Measurements from ENCODE around the gene NHEJ1.
A peak's percentile ranks its signal among the peaks of the same experiment; 100 is the strongest.

NHEJ1 gene

DNA sequence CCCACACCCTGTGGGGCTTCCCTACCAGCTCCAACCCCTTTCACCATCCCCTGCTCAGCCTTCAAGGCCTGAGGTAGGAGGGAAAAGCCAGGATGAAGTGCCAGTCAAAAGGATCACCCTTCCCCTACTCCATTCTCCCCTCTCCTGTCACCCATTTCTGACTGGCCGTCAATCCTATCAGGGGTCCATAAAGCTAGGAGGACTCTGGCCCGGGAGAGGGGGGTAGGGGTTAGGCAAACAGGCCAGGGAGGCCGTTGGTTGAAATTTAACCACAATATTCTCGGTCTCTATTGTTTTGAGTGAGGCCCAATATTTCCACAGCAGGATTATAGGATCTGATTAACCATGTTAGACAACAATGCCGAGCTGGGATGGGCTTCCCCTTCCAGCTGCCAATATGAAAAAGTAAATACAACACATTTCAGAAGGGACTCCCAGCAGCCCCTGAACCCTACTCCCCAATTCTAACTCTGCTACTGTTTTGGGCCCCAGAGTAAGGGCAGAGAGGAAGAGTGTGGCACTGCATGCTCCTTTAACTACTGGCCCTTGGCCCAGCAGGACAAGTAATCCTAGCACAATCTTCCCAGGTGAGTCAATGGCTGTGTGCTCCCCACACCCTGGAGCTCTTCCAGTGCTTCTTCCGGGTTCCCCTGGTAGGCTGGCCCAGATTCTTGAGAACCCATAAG is 89.3 kb downstream of the NHEJ1 start:
- Histone ChIP-seq H3K27me3 (ENCODE audit: insufficient read depth, low read length) (no peaks in the 10 kb centered on the region), H3K9me3 (ENCODE audit: insufficient read depth, low read depth, low read length) (no peaks in the 10 kb centered on the region), H3K14ac (ENCODE audit: low read length) (no peak overlapping the region), H4K91ac (ENCODE audit: low read depth, low read length) (no peak overlapping the region), H2AFZ (ENCODE audit: insufficient read depth, low read length, poor library complexity) (no peak overlapping the region), H3K27ac (ENCODE audit: low read depth, low read length) (no peak overlapping the region), H3K4ac (ENCODE audit: low read depth, low read length) (no peak overlapping the region), H2BK12ac (ENCODE audit: low read length) (no peak overlapping the region), H3K18ac (ENCODE audit: low read length) (no peak overlapping the region), H2AK5ac (ENCODE audit: low read length) (no peak overlapping the region), H4K12ac (ENCODE audit: low read depth, low read length) (no peak overlapping the region), H3K23ac (ENCODE audit: low read length) (no peak overlapping the region), H3K36me3 (ENCODE audit: control insufficient read depth in 1 of 2, insufficient read depth in 2 of 2, low read length in 2 of 2) (no peaks in the 10 kb centered on the region), H3K9ac (ENCODE audit: low read length) (no peak overlapping the region), H3K4me2 (ENCODE audit: low read length) (no peak overlapping the region), H3K4me1 (ENCODE audit: control insufficient read depth in 1 of 2, insufficient read depth in 2 of 2, low read length in 2 of 2) (no peaks in the 10 kb centered on the region), H3K79me2 (ENCODE audit: control insufficient read depth, insufficient read depth, low read length, poor library complexity) (no peaks in the 10 kb centered on the region), H2BK120ac (ENCODE audit: insufficient read depth, low read length, poor library complexity) (no peak overlapping the region), H2BK5ac (ENCODE audit: low read depth, low read length, poor library complexity) (no peak overlapping the region), H3K4me3 (ENCODE audit: low read depth, low read length) (no peak overlapping the region), H4K8ac (ENCODE audit: low read depth, low read length) (no peak overlapping the region), H3K79me1 (ENCODE audit: low read length) (no peaks in the 10 kb centered on the region)
- DNase-seq: no peak
- no CpG with 5 or more reads among the region's 6 CpGs for WGBS (ENCODE audit: extremely low coverage, insufficient coverage, insufficient read length)

- H3K79me2 ChIP-seq (ENCODE audit: control insufficient read depth, insufficient read depth, low read length, poor library complexity): no peaks in the 10 kb centered on the region
- H3K4ac ChIP-seq (ENCODE audit: low read depth, low read length): no peak overlapping the region
- H2BK12ac ChIP-seq (ENCODE audit: low read length): no peak overlapping the region
- no peak overlapping the region for H3K4me3 ChIP-seq (ENCODE audit: low read depth, low read length)
- DNase-seq: no peak
- H2BK120ac ChIP-seq (ENCODE audit: insufficient read depth, low read length, poor library complexity): no peak overlapping the region
- no peak overlapping the region for H3K23ac ChIP-seq (ENCODE audit: low read length)
- H2AK5ac ChIP-seq (ENCODE audit: low read length): no peak overlapping the region
- no peak overlapping the region for H3K9ac ChIP-seq (ENCODE audit: low read length)
- no CpG with 5 or more reads among the region's 1 CpG for WGBS (ENCODE audit: extremely low coverage, insufficient coverage, insufficient read length)
- H3K27ac ChIP-seq (ENCODE audit: low read depth, low read length): no peak overlapping the region
- H3K9me3 ChIP-seq (ENCODE audit: insufficient read depth, low read depth, low read length): peaks cover 3% of the 10 kb centered on the region
- H3K36me3 ChIP-seq (ENCODE audit: control insufficient read depth in 1 of 2, insufficient read depth in 2 of 2, low read length in 2 of 2): no peaks in the 10 kb centered on the region
- peaks cover 24% of the 10 kb centered on the region for H3K27me3 ChIP-seq (ENCODE audit: insufficient read depth, low read length)
- H2AFZ ChIP-seq (ENCODE audit: insufficient read depth, low read length, poor library complexity): no peak overlapping the region
- no peak overlapping the region for H3K14ac ChIP-seq (ENCODE audit: low read length)
- H4K12ac ChIP-seq (ENCODE audit: low read depth, low read length): no peak overlapping the region
- no peak overlapping the region for H3K18ac ChIP-seq (ENCODE audit: low read length)
- H2BK5ac ChIP-seq (ENCODE audit: low read depth, low read length, poor library complexity): no peak overlapping the region
- H3K4me1 ChIP-seq (ENCODE audit: control insufficient read depth in 1 of 2, insufficient read depth in 2 of 2, low read length in 2 of 2): no peaks in the 10 kb centered on the region
- H4K91ac ChIP-seq (ENCODE audit: low read depth, low read length): no peak overlapping the region
- no peaks in the 10 kb centered on the region for H3K79me1 ChIP-seq (ENCODE audit: low read length)
- H3K4me2 ChIP-seq (ENCODE audit: low read length): no peak overlapping the region
- H4K8ac ChIP-seq (ENCODE audit: low read depth, low read length): no peak overlapping the region
Measured at GRCh38 chr2:219065484-219065883, 95.1 kb downstream of the NHEJ1 start.

- Histone ChIP-seq H3K9me3 (ENCODE audit: insufficient read depth, low read depth, low read length) (peaks cover 3% of the 10 kb centered on the region), H4K91ac (ENCODE audit: low read depth, low read length) (no peak overlapping the region), H3K27ac (ENCODE audit: low read depth, low read length) (no peak overlapping the region), H3K36me3 (ENCODE audit: control insufficient read depth in 1 of 2, insufficient read depth in 2 of 2, low read length in 2 of 2) (no peaks in the 10 kb centered on the region), H2BK120ac (ENCODE audit: insufficient read depth, low read length, poor library complexity) (no peak overlapping the region), H3K9ac (ENCODE audit: low read length) (no peak overlapping the region), H3K14ac (ENCODE audit: low read length) (no peak overlapping the region), H3K27me3 (ENCODE audit: insufficient read depth, low read length) (peaks cover 58% of the 10 kb centered on the region), H3K4me3 (ENCODE audit: low read depth, low read length) (no peak overlapping the region), H3K18ac (ENCODE audit: low read length) (no peak overlapping the region), H3K4me1 (ENCODE audit: control insufficient read depth in 1 of 2, insufficient read depth in 2 of 2, low read length in 2 of 2) (peaks cover 0 to 2% of the 10 kb centered on the region in 2 experiments), H3K79me1 (ENCODE audit: low read length) (no peaks in the 10 kb centered on the region), H4K12ac (ENCODE audit: low read depth, low read length) (no peak overlapping the region), H2BK12ac (ENCODE audit: low read length) (no peak overlapping the region), H4K8ac (ENCODE audit: low read depth, low read length) (no peak overlapping the region), H3K4ac (ENCODE audit: low read depth, low read length) (no peak overlapping the region), H3K79me2 (ENCODE audit: control insufficient read depth, insufficient read depth, low read length, poor library complexity) (no peaks in the 10 kb centered on the region), H3K4me2 (ENCODE audit: low read length) (no peak overlapping the region), H2AK5ac (ENCODE audit: low read length) (no peak overlapping the region), H2AFZ (ENCODE audit: insufficient read depth, low read length, poor library complexity) (no peak overlapping the region), H3K23ac (ENCODE audit: low read length) (no peak overlapping the region), H2BK5ac (ENCODE audit: low read depth, low read length, poor library complexity) (no peak overlapping the region)
- WGBS (ENCODE audit: extremely low coverage, insufficient coverage, insufficient read length): no CpG with 5 or more reads among the region's 6 CpGs
- DNase-seq: no peak
Measured at GRCh38 chr2:219062081-219062480, 98.5 kb downstream of the NHEJ1 start.

- no peak within 1 kb of the TSS for H3K23ac ChIP-seq (ENCODE audit: low read length)
- no peak within 1 kb of the TSS for H2AFZ ChIP-seq (ENCODE audit: insufficient read depth, low read length, poor library complexity)
- H3K18ac ChIP-seq (ENCODE audit: low read length): no peak within 1 kb of the TSS
- no peak within 1 kb of the TSS for H3K4me3 ChIP-seq (ENCODE audit: low read depth, low read length)
- H4K8ac ChIP-seq (ENCODE audit: low read depth, low read length): no peak within 1 kb of the TSS
- H3K14ac ChIP-seq (ENCODE audit: low read length): no peak within 1 kb of the TSS
- peak within 1 kb of the TSS; percentile 45 for H3K4me2 ChIP-seq (ENCODE audit: low read length)
- peak in 1 of 2 donors; percentile 13 for DNase-seq
- H2AK5ac ChIP-seq (ENCODE audit: low read length): no peak within 1 kb of the TSS
- H3K9me3 ChIP-seq (ENCODE audit: insufficient read depth, low read depth, low read length): peaks cover 5% of the 10 kb centered on the region
- H3K79me2 ChIP-seq (ENCODE audit: control insufficient read depth, insufficient read depth, low read length, poor library complexity): no peaks in the 10 kb centered on the region
- no peak within 1 kb of the TSS for H3K27ac ChIP-seq (ENCODE audit: low read depth, low read length)
- H3K4me1 ChIP-seq (ENCODE audit: control insufficient read depth in 1 of 2, insufficient read depth in 2 of 2, low read length in 2 of 2): peaks cover 0 to 2% of the 10 kb centered on the region in 2 experiments
- WGBS (ENCODE audit: extremely low coverage, insufficient coverage, insufficient read length): no CpG with 5 or more reads among the region's 76 CpGs
- H4K12ac ChIP-seq (ENCODE audit: low read depth, low read length): no peak within 1 kb of the TSS
- H3K79me1 ChIP-seq (ENCODE audit: low read length): no peaks in the 10 kb centered on the region
- no peaks in the 10 kb centered on the region for H3K36me3 ChIP-seq (ENCODE audit: control insufficient read depth in 1 of 2, insufficient read depth in 2 of 2, low read length in 2 of 2)
- H4K91ac ChIP-seq (ENCODE audit: low read depth, low read length): no peak within 1 kb of the TSS
- no peak within 1 kb of the TSS for H3K4ac ChIP-seq (ENCODE audit: low read depth, low read length)
- no peak within 1 kb of the TSS for H2BK120ac ChIP-seq (ENCODE audit: insufficient read depth, low read length, poor library complexity)
- no peak within 1 kb of the TSS for H2BK12ac ChIP-seq (ENCODE audit: low read length)
- no peak within 1 kb of the TSS for H3K9ac ChIP-seq (ENCODE audit: low read length)
- no peak within 1 kb of the TSS for H2BK5ac ChIP-seq (ENCODE audit: low read depth, low read length, poor library complexity)
- H3K27me3 ChIP-seq (ENCODE audit: insufficient read depth, low read length): peaks cover 68% of the 10 kb centered on the region
Measured at GRCh38 chr2:219060821-219061791, 99.5 kb downstream of the NHEJ1 start, which contains the start of gene IHH. TSS of gene IHH (minus strand) at chr2:219060921. CDS start at chr2:219060467, 454 bp downstream.

Measured in trophoblast cell (in vitro differentiated cells and primary cell).